GM12874 (cell line): ENCODE measurements around the gene AKT3.

Source experiments
- CTCF ChIP-seq: IDR thresholded peaks from 2 replicates; pipeline ENCODE4 v1.5.1; 2011; ENCODE audit warnings: low read depth, mild to moderate bottlenecking, control low read depth, low read length, moderate library complexity; ENCODE audit not compliant: insufficient read depth

AKT3 gene

GRCh38 chr1:243738020-243738419, 112.0 kb downstream of the AKT3 start:
- TF ChIP-seq CTCF = no peak

GRCh38 chr1:243735457-243735856, 114.6 kb downstream of the AKT3 start:
- no peak for TF ChIP-seq CTCF

- no peak for TF ChIP-seq CTCF
Observed at GRCh38 chr1:243734308-243734695, 115.7 kb downstream of the AKT3 start.

- no peak for TF ChIP-seq CTCF
Observed at GRCh38 chr1:243733670-243734307, 116.3 kb downstream of the AKT3 start.

- TF ChIP-seq CTCF = no peak
Observed at GRCh38 chr1:243732637-243733036, 117.4 kb downstream of the AKT3 start.

- no peak for TF ChIP-seq CTCF
Observed at GRCh38 chr1:243731974-243732625, 117.9 kb downstream of the AKT3 start.

GRCh38 chr1:243731301-243731891, 118.6 kb downstream of the AKT3 start:
- no peak for TF ChIP-seq CTCF
